NCI-H1048 (cell line): ENCODE data around the gene HSPA9.

Experiments used
- DNase-seq: peaks from one replicate; lab custom pipeline; 2025; lab: John Stamatoyannopoulos, UW

The HSPA9 gene

GRCh38 chr5:138575194-138576015, at the start of gene HSPA9:
HSPA9 (minus strand) TSS chr5:138575401; CDS start chr5:138575318, 83 bp downstream.
- DNase-seq, result peak; percentile 95

GRCh38 chr5:138623053-138623452, 47.9 kb upstream of the HSPA9 start:
- no peak for DNase-seq

- no peak for DNase-seq
These were observed 46.9 kb upstream of the HSPA9 start for GRCh38 chr5:138622051-138622450.

GRCh38 chr5:138620663-138621224, 45.5 kb upstream of the HSPA9 start:
- no peak for DNase-seq

- no peak for DNase-seq
These were observed 41.3 kb upstream of the HSPA9 start for GRCh38 chr5:138616508-138616907.

GRCh38 chr5:138615461-138615860, 40.3 kb upstream of the HSPA9 start:
- DNase-seq, result no peak

- no peak for DNase-seq
These were observed 36.5 kb upstream of the HSPA9 start for GRCh38 chr5:138611678-138612218.

GRCh38 chr5:138610918-138611677, 35.9 kb upstream of the HSPA9 start:
- DNase-seq, result no peak

- no peak for DNase-seq
These were observed 35.3 kb upstream of the HSPA9 start for GRCh38 chr5:138610415-138610917.

- no peak for DNase-seq
These were observed 31.3 kb upstream of the HSPA9 start for GRCh38 chr5:138606378-138607064.

- no peak for DNase-seq
These were observed 30.2 kb upstream of the HSPA9 start for GRCh38 chr5:138605254-138605972.

- DNase-seq, result no peak
These were observed 29.1 kb upstream of the HSPA9 start for GRCh38 chr5:138604176-138604785.

- DNase-seq, result no peak
These were observed 28.2 kb upstream of the HSPA9 start for GRCh38 chr5:138603249-138603920.

- no peak for DNase-seq
These were observed 27.3 kb upstream of the HSPA9 start for GRCh38 chr5:138602371-138603000.

GRCh38 chr5:138601444-138601843, 26.2 kb upstream of the HSPA9 start:
- no peak for DNase-seq

- DNase-seq, result no peak
These were observed 25.2 kb upstream of the HSPA9 start for GRCh38 chr5:138600446-138600845.

GRCh38 chr5:138597661-138598400, 22.6 kb upstream of the HSPA9 start:
- no peak for DNase-seq

- no peak for DNase-seq
These were observed 21.1 kb upstream of the HSPA9 start for GRCh38 chr5:138596105-138596881.
